ENCODE measurements around the gene CRYBG1. TPM values are rescaled to one million over a fixed set of nuclear protein-coding genes. Genes with fewer than 3 reads are reported as not detected.

CRYBG1 gene
- total RNA-seq, 1 experiment from 2014 or later = 5.7 TPM

DNA sequence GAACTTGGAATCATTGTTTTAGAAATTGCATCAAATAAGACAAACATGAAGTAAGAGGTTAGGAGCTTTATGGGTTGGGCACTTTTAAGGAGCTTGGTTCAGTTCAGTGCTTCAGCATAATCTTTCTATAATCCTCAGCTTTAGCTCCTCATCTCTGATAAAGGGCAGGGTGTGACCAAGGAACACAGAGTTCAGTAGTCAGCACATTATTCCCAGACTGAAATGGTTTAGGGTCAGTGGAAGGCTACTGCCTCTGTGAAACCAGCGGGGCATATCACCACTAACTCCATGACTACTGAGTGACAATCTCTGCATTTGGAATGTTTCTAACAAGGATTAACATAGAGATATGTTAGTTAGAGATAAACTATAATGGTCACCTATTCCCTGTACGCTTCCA is 36.9 kb downstream of the CRYBG1 start:
- H4K91ac ChIP-seq (ENCODE audit: insufficient read length, low read depth, low read length) = no peak overlapping the region

More for the DNA sequence above, 36.9 kb downstream of the CRYBG1 start:
- Mint-ChIP-seq H3K4me3 (no peak overlapping the region), H3K4me1 (no peaks in the 10 kb centered on the region; a peak in 1 of 4 replicates), H3K36me3 (ENCODE audit: insufficient read depth in 1 of 3, low read depth in 3 of 3) (no peaks in the 10 kb centered on the region; a peak in 1 of 7 replicates), H3K27me3 (ENCODE audit: low read depth) (no peaks in the 10 kb centered on the region), H3K27ac (no peak overlapping the region), H3K9me3 (no peaks in the 10 kb centered on the region)
- H2BK12ac ChIP-seq (ENCODE audit: insufficient read length, low read depth, low read length) = no peak overlapping the region
- no peaks in the 10 kb centered on the region for H3K9me3 ChIP-seq (ENCODE audit: control insufficient read depth, low read depth, low read length)
- no peak for DNase-seq
- H3K79me1 ChIP-seq (ENCODE audit: insufficient read depth, low read depth, low read length, poor library complexity, severe bottlenecking) = no peaks in the 10 kb centered on the region
- no peaks in the 10 kb centered on the region for H4K20me1 ChIP-seq (ENCODE audit: control insufficient read depth, insufficient read depth, insufficient read length)
- no peaks in the 10 kb centered on the region for H3K4me1 ChIP-seq (ENCODE audit: insufficient read depth, low read length)
- no peaks in the 10 kb centered on the region for H3K79me2 ChIP-seq (ENCODE audit: insufficient read depth, low read length)
- H3K4me2 ChIP-seq (ENCODE audit: insufficient read depth, insufficient read length, low read length) = no peak overlapping the region
- H2BK5ac ChIP-seq (ENCODE audit: insufficient read length, low read length) = no peak overlapping the region
- H2AFZ ChIP-seq (ENCODE audit: low read length) = no peak overlapping the region
- H2BK15ac ChIP-seq (ENCODE audit: low read depth, low read length) = no peak overlapping the region
- H2BK20ac ChIP-seq (ENCODE audit: low read depth, low read length, poor library complexity, severe bottlenecking) = no peak overlapping the region
- no peak overlapping the region for H3K9ac ChIP-seq (ENCODE audit: extremely low read depth, insufficient read length, low read length)
- no peak overlapping the region for H3K18ac ChIP-seq (ENCODE audit: insufficient read length, low read depth, low read length)
- H2AK5ac ChIP-seq (ENCODE audit: insufficient read length, low read length) = no peak overlapping the region
- H4K5ac ChIP-seq (ENCODE audit: insufficient read length, low read depth, low read length) = no peak overlapping the region
- no peaks in the 10 kb centered on the region for H3K27me3 ChIP-seq (ENCODE audit: insufficient read depth, low read length)
- no peak overlapping the region for H3K4ac ChIP-seq (ENCODE audit: low read depth, low read length)
- H2BK120ac ChIP-seq (ENCODE audit: low read depth, low read length, poor library complexity, severe bottlenecking) = no peak overlapping the region
- H3T11ph ChIP-seq (ENCODE audit: low read length) = no peak overlapping the region
- no CpG with 5 or more reads among the region's 2 CpGs for WGBS (ENCODE audit: extremely low coverage, insufficient read length, low lambda C conversion rate)
- H3K56ac ChIP-seq (ENCODE audit: insufficient read length, low read depth, low read length) = no peak overlapping the region
- no peaks in the 10 kb centered on the region for H3K23me2 ChIP-seq (ENCODE audit: insufficient read length, low read depth, low read length, poor library complexity, severe bottlenecking)
- TF ChIP-seq CTCF (conservative IDR thresholded peaks at IDR 0.05) = no peak
- H3K23ac ChIP-seq (ENCODE audit: insufficient read length, low read depth, low read length) = no peak overlapping the region
- H4K8ac ChIP-seq (replicated peaks; ENCODE audit: insufficient read length, low read depth, low read length) = no peak overlapping the region
- no peak overlapping the region for H3K27ac ChIP-seq (ENCODE audit: insufficient read length, low read depth, low read length)
- H3K14ac ChIP-seq (ENCODE audit: insufficient read depth, low read length) = no peak overlapping the region
